Measurements from ENCODE around the gene COQ8B. TPM values are rescaled to one million over a fixed set of nuclear protein-coding genes. Genes with fewer than 3 reads are reported as not detected.

The COQ8B gene
- polyA plus RNA-seq, 1 donor (not counting 4 experiments of a cell fraction or from before 2014, with no cell fraction given): 11.0 TPM

GRCh38 chr19:40672038-40672437 lies 44.6 kb downstream of the COQ8B start:
- Histone ChIP-seq H3K9ac (ENCODE audit: control insufficient read depth, extremely low read depth, insufficient read depth, low read length) (no peak overlapping the region), H3K4me3 (ENCODE audit: control insufficient read depth in 2 of 3, extremely low read depth in 1 of 3, insufficient read depth in 2 of 3, low read depth in 1 of 3, low read length in 3 of 3) (no peak overlapping the region), H3K27ac (ENCODE audit: control insufficient read depth, insufficient read depth, low read length) (no peak overlapping the region), H3K9me3 (ENCODE audit: control insufficient read depth, low read depth, low read length) (peaks cover 3% of the 10 kb centered on the region), H2AFZ (ENCODE audit: control insufficient read depth, low read length) (no peak overlapping the region), H3K36me3 (ENCODE audit: control insufficient read depth in 2 of 2, extremely low read depth in 1 of 2, insufficient read depth in 2 of 2, low read length in 2 of 2) (peaks cover 34 to 38% of the 10 kb centered on the region in 2 experiments), H3K4me1 (ENCODE audit: control insufficient read depth, extremely low read depth, insufficient read depth, low read length) (no peaks in the 10 kb centered on the region), H3K4me2 (ENCODE audit: control insufficient read depth, extremely low read depth, insufficient read depth, low read depth, low read length) (no peak overlapping the region), H3K79me2 (ENCODE audit: control insufficient read depth, insufficient read depth, low read length) (no peaks in the 10 kb centered on the region), H3K9me1 (ENCODE audit: control insufficient read depth, extremely low read depth, insufficient read depth, low read length) (no peaks in the 10 kb centered on the region), H3K27me3 (ENCODE audit: control insufficient read depth, extremely low read depth, insufficient read depth, low read length) (no peaks in the 10 kb centered on the region), H4K20me1 (ENCODE audit: control insufficient read depth, extremely low read depth, insufficient read depth, low read length) (no peaks in the 10 kb centered on the region)
- DNase-seq (ENCODE audit: low read depth, low spot score): no peak
- no peak for FAIRE-seq
- dilution Hi-C loops (cut with MboI; ENCODE audit: extremely low pct_ligation_motif_present, low sequenced_read_pairs): no loop called here
- TF ChIP-seq CTCF (optimal IDR thresholded peaks at IDR 0.05 in 1 of 3, IDR thresholded peaks at IDR 0.05 in 1 of 3, conservative IDR thresholded peaks at IDR 0.05 in 1 of 3; ENCODE audit: extremely low read depth in 1 of 3, insufficient read depth in 2 of 3, low read length in 3 of 3) (no peak), EZH2 (IDR thresholded peaks at IDR 0.05; ENCODE audit: low read length) (no peak)

- peaks cover 6% of the 10 kb centered on the region for H3K4me1 ChIP-seq (ENCODE audit: control insufficient read depth, extremely low read depth, insufficient read depth, low read length)
- FAIRE-seq: no peak
- no peaks in the 10 kb centered on the region for H3K27me3 ChIP-seq (ENCODE audit: control insufficient read depth, extremely low read depth, insufficient read depth, low read length)
- H3K9ac ChIP-seq (ENCODE audit: control insufficient read depth, extremely low read depth, insufficient read depth, low read length): no peak overlapping the region
- dilution Hi-C loops (cut with MboI; ENCODE audit: extremely low pct_ligation_motif_present, low sequenced_read_pairs): no loop called here
- H3K9me3 ChIP-seq (ENCODE audit: control insufficient read depth, low read depth, low read length): peaks cover 3% of the 10 kb centered on the region
- H3K36me3 ChIP-seq (ENCODE audit: control insufficient read depth in 2 of 2, extremely low read depth in 1 of 2, insufficient read depth in 2 of 2, low read length in 2 of 2): peaks cover 33 to 38% of the 10 kb centered on the region in 2 experiments
- H2AFZ ChIP-seq (ENCODE audit: control insufficient read depth, low read length): no peak overlapping the region
- H4K20me1 ChIP-seq (ENCODE audit: control insufficient read depth, extremely low read depth, insufficient read depth, low read length): no peaks in the 10 kb centered on the region
- H3K4me2 ChIP-seq (ENCODE audit: control insufficient read depth, extremely low read depth, insufficient read depth, low read depth, low read length): no peak overlapping the region
- H3K4me3 ChIP-seq (ENCODE audit: control insufficient read depth in 2 of 3, extremely low read depth in 1 of 3, insufficient read depth in 2 of 3, low read depth in 1 of 3, low read length in 3 of 3): no peak overlapping the region
- no peak for DNase-seq (ENCODE audit: low read depth, low spot score)
- no peaks in the 10 kb centered on the region for H3K9me1 ChIP-seq (ENCODE audit: control insufficient read depth, extremely low read depth, insufficient read depth, low read length)
- H3K27ac ChIP-seq (ENCODE audit: control insufficient read depth, insufficient read depth, low read length): no peak overlapping the region
- TF ChIP-seq EZH2 (IDR thresholded peaks at IDR 0.05; ENCODE audit: low read length) (no peak), CTCF (optimal IDR thresholded peaks at IDR 0.05 in 1 of 3, IDR thresholded peaks at IDR 0.05 in 1 of 3, conservative IDR thresholded peaks at IDR 0.05 in 1 of 3; ENCODE audit: extremely low read depth in 1 of 3, insufficient read depth in 2 of 3, low read length in 3 of 3) (no peak)
- H3K79me2 ChIP-seq (ENCODE audit: control insufficient read depth, insufficient read depth, low read length): no peaks in the 10 kb centered on the region
Measured at GRCh38 chr19:40671404-40671803, 45.3 kb downstream of the COQ8B start.

Data from keratinocyte (primary cell).